ENCODE data around the gene TTC7B.

TTC7B gene

GRCh38 chr14:90733139-90733808 is 83.0 kb downstream of the TTC7B start:
- no peak for DNase-seq

GRCh38 chr14:90732718-90733117 is 83.5 kb downstream of the TTC7B start:
- DNase-seq, result no peak

GRCh38 chr14:90732139-90732538 is 84.1 kb downstream of the TTC7B start:
- DNase-seq, result no peak

- no peak for DNase-seq
These were observed 84.7 kb downstream of the TTC7B start for GRCh38 chr14:90731487-90731886.

- no peak for DNase-seq
These were observed 85.9 kb downstream of the TTC7B start for GRCh38 chr14:90730206-90730766.

DNA sequence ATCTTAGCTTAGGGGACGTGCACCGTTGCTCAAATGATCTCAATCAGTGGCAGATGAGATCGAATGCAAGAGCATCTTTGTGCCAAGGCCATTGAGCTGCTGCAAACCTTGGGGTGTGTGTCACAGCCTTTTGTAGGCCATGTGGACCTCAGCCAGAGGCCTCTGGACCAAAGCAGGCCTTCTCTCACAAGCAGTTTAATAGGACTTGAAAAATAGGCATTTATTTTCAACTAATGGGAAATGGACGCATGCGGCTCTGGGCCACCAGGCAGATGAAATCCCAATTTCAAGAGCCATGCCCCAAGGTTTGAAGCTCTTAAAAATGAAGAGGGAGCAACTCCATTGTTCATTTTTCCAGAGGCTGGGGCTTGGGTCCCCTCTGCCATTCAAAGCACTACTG is 87.3 kb downstream of the TTC7B start:
- no peak for DNase-seq

- no peak for DNase-seq
These were observed 89.1 kb downstream of the TTC7B start for GRCh38 chr14:90727082-90727481.

DNA sequence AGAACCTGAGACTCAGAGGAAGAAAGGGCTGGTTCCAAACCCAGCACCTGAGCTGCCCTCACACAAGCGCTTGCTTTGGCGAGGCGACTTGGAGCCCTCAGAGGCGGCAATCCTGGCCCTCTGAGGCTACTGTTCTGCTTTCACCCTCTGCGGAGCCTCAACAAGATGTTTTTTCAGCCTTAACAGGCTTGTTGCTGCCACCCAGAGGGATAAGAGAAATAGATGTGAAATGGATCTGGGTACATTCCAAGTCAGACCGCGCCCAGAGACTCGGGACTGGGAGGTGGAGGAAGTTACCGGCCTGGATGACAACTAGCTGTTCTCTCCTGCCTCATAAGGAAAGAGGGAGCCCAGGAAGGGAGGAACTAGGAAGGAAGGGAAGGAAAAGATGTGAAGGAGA is 89.6 kb downstream of the TTC7B start:
- no peak for DNase-seq

DNA sequence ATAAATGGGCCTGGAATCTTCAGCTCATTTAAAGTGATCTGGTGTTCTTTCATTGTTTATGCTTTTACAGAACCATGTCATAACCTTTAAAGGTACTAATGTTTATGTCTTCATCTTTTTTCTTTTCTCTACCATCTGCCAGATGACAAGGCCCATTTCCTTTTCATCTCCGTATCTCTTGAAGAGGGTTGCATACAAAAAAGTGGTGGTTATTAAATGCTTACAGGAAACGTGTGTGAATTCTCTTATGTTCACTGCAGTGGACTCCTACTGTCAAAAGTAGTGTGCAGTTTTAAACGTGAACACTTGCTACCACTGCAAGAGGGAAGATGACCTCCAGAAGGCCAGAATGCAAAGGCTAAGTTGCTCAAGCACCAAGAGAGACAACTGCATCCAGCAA is 91.4 kb downstream of the TTC7B start:
- no peak for DNase-seq

DNA sequence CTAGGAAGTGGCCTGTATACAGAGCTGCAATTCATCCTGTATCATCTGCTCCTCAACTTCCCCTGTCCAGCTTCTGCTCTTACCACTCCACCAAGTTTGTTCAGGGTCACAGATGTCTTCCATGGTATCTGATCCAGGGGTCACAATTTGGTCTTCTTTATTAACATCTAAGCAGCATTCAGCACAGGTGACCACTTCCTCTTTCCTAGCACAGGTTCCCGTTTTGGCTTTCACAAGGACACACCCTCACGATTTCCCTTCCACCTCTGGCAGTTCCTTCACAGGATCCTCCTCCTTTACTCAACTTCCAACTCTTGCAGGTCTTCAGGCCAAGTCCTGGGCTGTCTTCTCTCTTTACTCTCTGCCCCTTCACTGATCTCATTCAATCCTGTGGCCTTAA is 93.6 kb downstream of the TTC7B start:
- no peak for DNase-seq

DNA sequence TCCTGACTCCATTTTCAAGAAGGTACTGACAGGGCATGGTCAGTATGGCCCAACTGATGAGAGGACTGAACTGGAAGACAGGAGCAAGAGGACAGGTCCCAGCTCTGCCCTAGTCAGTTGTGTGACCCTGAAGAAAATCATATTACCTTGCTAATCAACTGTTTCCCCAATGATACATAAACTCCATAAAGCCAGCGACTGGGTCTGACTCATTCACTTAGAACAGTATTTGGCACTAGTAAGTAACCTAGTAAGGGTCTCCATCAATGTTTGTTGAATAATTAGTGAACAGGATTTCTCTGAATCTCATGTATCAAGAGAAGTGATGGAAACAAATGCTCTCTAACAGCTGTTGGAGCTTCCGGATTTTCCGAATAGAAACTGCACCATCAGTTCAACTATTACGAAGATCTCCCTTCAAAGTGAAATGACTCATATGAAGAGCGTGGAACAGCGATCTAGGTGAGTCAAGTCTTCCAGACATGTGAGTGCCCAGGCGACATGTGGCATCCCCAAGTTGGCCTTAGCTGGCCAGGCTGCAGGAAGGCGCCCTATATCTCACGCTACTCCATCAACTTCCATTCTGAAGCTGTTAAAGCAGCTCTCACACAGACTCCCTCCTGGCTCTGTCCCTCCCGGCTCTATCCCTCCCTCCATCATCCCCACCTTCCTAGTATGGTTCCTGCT is 94.5 kb downstream of the TTC7B start:
- no peak for DNase-seq

- no peak for DNase-seq
These were observed 95.4 kb downstream of the TTC7B start for GRCh38 chr14:90720832-90721231.

- no peak for DNase-seq
These were observed 95.9 kb downstream of the TTC7B start for GRCh38 chr14:90720336-90720735.

GRCh38 chr14:90717916-90718315 is 98.3 kb downstream of the TTC7B start:
- DNase-seq, result no peak

GRCh38 chr14:90715993-90716392 is 100.2 kb downstream of the TTC7B start:
- no peak for DNase-seq

GRCh38 chr14:90715495-90715894 is 100.7 kb downstream of the TTC7B start:
- DNase-seq, result no peak

DNA sequence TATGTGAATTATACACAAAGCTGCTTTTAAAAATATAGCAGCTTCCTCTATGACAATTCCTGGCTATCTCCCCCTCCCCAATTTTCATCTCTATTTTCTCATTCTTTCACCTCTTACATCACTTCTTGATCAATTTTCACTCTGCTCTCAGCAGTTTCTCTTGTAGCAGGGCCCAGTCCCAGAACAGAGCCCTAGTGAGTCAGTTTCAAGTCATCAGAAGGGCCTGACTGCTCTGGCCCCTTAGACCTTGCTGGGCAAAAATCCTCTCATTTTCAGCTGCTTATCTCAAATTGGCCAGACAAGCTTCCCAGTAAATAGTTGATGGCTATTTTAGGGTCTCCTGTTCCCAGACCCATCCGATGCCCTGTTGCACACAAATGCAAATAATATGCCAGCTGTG is 101.4 kb downstream of the TTC7B start:
- DNase-seq, result no peak

- DNase-seq, result no peak
These were observed 111.4 kb downstream of the TTC7B start for GRCh38 chr14:90704738-90705392.

GRCh38 chr14:90703841-90704737 is 112.1 kb downstream of the TTC7B start:
- no peak for DNase-seq

DNA sequence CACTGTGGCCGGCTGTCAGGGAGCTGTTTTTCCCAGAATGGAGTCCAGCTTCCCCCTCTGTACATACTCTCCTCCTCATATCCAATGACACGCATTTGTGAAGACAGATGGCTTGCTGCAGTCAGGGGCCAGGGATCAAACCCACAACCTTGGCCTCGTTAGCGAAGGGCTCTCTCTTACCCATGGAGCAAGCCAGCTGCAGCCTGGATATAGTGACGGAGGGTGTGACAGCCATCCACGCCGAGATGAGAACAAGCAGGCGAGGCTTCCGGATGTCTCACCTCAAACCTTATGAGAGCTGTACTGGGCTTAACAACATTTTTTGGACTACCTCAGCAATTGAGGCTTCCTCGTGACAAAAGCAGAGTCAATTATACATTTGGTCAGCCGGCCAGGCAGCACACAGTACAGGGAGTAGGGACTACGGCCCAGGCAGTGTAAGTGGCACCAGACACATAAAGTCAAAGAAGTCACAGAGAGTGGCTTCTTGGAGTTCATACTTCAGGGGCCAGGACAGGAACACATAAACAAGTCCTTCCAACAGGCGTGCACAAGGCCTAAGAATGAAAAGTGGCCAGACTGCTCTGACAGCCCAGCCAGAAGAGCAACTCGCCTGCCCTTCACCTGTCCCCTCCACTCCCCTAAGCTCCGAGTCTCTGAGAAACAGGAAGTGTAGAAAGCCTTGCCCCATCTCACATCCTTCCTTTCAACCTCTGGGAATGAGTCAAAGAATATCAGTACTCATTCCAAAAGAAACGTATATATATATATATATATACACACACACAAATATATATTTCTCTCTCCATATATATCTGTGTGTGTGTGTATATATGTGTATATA is 115.1 kb downstream of the TTC7B start:
- DNase-seq, result no peak

GRCh38 chr14:90699016-90699415 is 117.2 kb downstream of the TTC7B start:
- DNase-seq, result no peak

GRCh38 chr14:90698379-90698869 is 117.8 kb downstream of the TTC7B start:
- DNase-seq, result no peak
